Dedifferentiated amniotic fluid mesenchymal stem cell (primary cell): Measurements from ENCODE around the gene PDZD2.
A peak's percentile ranks its signal among the peaks of the same experiment; 100 is the strongest.

Experiments used
- DNase-seq: peaks from one replicate; pipeline ENCODE4 v3.0.0-alpha.2; 2016; ENCODE audit errors: extremely low spot score

PDZD2 gene

GRCh38 chr5:31931874-31932273 lies 292.9 kb downstream of the PDZD2 start:
- no peak for DNase-seq

- no peak for DNase-seq
Observed at GRCh38 chr5:31934156-31934555, 295.2 kb downstream of the PDZD2 start.

GRCh38 chr5:31935496-31936369 lies 296.8 kb downstream of the PDZD2 start:
- DNase-seq, result peak; percentile 55

GRCh38 chr5:31936683-31937082 lies 297.8 kb downstream of the PDZD2 start:
- no peak for DNase-seq

- DNase-seq, result no peak
Observed at GRCh38 chr5:31937226-31937625, 298.3 kb downstream of the PDZD2 start.

- DNase-seq, result no peak
Observed at GRCh38 chr5:31937703-31938102, 298.8 kb downstream of the PDZD2 start.

- DNase-seq, result no peak
Observed at GRCh38 chr5:31939151-31939550, 300.2 kb downstream of the PDZD2 start.

GRCh38 chr5:31941151-31941755 lies 302.3 kb downstream of the PDZD2 start:
- no peak for DNase-seq

GRCh38 chr5:31942546-31942945 lies 303.6 kb downstream of the PDZD2 start:
- no peak for DNase-seq

GRCh38 chr5:31944684-31945445 lies 305.9 kb downstream of the PDZD2 start:
- DNase-seq, result no peak

GRCh38 chr5:31948006-31948405 lies 309.1 kb downstream of the PDZD2 start:
- DNase-seq, result no peak

- DNase-seq, result no peak
Observed at GRCh38 chr5:31952067-31952466, 313.1 kb downstream of the PDZD2 start.

- no peak for DNase-seq
Observed at GRCh38 chr5:31954091-31954490, 315.2 kb downstream of the PDZD2 start.

- no peak for DNase-seq
Observed at GRCh38 chr5:31957151-31957550, 318.2 kb downstream of the PDZD2 start.

GRCh38 chr5:31962351-31962751 lies 323.4 kb downstream of the PDZD2 start:
- DNase-seq, result no peak

- no peak for DNase-seq
Observed at GRCh38 chr5:31962871-31963307, 324.0 kb downstream of the PDZD2 start.

- no peak for DNase-seq
Observed at GRCh38 chr5:31963358-31964006, 324.6 kb downstream of the PDZD2 start.

GRCh38 chr5:31964007-31964360 lies 325.1 kb downstream of the PDZD2 start:
- DNase-seq, result no peak

GRCh38 chr5:31965227-31965626 lies 326.3 kb downstream of the PDZD2 start:
- no peak for DNase-seq

- DNase-seq, result no peak
Observed at GRCh38 chr5:31966936-31967335, 328.0 kb downstream of the PDZD2 start.

GRCh38 chr5:31967461-31967860 lies 328.5 kb downstream of the PDZD2 start:
- DNase-seq, result no peak

- DNase-seq, result no peak
Observed at GRCh38 chr5:31972558-31972957, 333.6 kb downstream of the PDZD2 start.
